Measurements from ENCODE around the gene NOTCH2.

NOTCH2 gene

DNA sequence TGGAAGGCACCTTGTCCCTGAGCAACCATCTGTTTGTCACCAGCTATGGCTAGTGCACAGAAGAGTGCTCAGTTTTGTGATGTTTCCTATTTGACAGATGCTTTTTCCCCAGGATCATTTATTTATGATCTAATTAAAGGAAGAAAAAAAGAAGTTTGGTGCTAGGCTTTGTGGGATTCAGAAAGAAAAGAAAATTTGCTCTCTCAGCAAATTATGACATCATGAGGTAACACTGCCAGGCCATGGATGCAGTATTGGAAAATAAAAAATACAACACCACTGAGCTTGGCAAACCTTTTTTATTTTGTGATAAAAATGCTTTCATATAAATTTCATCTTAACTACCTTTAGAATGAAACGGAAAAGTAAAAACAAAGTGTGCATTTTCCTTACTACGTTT lies 157.7 kb downstream of the NOTCH2 start:
- no peak for DNase-seq (ENCODE audit: low read depth in 1 of 2, low spot score in 1 of 2)

DNA sequence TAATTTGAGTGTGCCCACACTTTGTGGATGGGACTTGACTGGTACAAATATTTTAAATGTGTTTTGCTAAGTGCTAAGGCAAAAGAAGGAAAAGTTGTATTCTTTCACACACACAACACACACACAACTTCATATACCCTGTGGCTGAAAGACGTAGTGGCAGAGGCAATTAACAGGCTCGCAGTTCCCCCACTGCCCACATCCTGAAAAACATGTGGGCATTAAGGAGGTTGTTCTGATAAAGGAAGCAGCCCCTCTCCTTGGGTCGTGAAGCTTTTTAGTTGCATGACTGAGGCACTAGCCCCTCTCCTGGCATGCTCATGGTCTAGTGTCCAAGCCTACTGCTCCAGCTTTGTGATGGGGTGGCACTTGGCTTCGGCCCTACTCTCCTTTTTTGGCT lies 158.8 kb downstream of the NOTCH2 start:
- DNase-seq (ENCODE audit: low read depth in 1 of 2, low spot score in 1 of 2): no peak

DNA sequence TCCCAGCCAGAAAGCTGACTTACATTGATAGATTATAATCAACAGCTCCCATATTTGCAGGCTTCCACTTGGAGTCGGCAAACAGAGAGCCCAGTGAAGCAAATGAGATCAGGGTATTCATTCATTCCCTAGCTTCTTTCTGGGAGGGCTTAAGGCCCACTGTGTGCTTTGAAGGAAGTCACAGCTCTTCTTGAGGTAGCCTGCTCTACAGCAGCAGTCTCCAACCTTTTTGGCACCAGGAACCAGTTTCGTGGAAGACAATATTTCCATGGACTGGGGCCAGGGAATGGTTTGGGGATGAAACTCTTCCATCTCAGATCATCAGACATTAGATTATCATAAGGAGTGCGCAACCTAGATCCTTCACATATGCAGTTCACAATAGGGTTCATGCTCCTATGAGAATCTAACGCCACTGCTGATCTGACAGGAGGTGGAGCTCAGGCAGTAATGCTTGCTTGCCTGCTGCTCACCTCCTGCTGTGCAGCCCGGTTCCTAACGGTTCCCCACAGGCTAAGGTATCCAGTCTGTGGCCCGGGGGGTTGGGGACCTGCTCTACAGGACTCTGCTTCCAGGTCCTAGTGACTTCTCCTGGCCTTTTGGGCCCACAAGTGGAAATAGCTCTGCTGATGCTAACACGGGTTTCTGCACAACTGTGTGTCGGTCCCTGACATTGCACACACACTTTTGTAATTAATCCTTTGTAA lies 159.4 kb downstream of the NOTCH2 start:
- no peak for DNase-seq (ENCODE audit: low read depth in 1 of 2, low spot score in 1 of 2)

DNA sequence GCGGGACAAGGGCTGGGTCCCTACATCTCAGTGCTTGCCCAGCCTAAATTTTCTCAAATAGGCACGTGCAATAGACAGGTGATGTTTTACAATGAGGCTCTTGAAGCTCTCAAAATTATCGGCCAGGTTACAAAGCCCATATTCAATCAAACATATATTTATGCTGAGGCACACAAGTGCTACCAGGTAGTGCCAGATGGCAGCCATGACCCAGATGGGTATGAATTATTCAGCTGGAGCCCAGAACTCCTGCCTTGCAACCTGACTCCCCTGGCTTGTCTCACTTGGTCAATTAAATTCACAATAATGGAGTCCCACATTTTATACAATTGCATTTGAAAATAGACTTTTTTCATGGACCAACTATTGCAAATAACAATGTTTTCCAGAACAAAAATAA lies 160.8 kb downstream of the NOTCH2 start:
- no peak for DNase-seq (ENCODE audit: low read depth in 1 of 2, low spot score in 1 of 2)

DNA sequence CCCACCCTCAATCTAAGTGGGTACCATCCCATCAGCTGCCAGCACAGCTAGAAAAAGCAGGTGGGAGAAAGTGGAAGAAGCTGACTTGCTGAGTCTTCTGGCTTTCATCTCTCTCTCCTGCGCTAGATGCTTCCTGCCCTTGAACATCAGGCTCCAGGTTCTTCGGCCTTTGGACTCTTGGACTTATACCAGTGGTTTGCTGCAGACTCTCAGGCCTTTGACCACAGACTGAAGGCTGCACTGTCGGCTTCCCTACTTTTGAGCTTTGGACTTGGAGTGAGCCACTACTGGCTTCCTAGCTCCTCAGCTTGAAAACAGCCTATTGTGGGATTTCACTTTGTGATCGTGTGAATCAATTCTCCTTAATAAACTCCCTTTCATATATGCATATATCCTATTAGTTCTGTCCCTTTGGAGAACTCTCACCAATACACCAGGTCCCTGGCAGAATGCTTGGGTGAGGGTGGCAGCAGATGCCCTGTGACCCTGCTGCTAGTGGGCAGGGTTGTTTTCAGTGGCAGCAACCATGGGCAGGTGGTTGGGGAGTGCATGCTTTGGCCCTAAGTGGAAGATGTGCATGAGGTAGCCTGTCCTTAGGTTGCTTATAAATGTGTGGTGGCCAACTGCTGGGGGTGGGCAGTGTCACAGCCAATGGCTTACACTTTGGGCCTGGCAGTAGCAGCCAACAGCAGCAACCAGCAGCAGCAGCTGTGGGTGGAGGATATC lies 162.4 kb downstream of the NOTCH2 start:
- no peak for DNase-seq (ENCODE audit: low read depth in 1 of 2, low spot score in 1 of 2)

DNA sequence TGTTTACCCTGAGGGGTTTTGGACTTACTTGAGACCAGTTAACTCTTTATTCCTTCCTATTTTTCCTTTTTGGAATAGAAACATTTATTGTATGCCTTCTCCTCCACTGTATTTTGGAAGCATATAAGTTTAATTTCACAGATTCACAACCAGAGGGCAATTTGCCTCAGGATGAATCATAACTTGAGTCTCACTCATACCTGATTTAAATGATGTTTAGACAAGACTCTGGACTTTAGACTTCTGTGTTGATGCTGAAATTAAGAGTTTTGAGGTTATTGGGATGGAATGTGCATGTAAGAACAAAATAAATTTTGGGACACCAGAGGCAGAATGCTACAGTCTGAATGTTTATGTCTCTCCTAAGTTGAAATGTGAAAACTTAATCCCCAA lies 166.0 kb downstream of the NOTCH2 start:
- DNase-seq (ENCODE audit: low read depth in 1 of 2, low spot score in 1 of 2): no peak

DNA sequence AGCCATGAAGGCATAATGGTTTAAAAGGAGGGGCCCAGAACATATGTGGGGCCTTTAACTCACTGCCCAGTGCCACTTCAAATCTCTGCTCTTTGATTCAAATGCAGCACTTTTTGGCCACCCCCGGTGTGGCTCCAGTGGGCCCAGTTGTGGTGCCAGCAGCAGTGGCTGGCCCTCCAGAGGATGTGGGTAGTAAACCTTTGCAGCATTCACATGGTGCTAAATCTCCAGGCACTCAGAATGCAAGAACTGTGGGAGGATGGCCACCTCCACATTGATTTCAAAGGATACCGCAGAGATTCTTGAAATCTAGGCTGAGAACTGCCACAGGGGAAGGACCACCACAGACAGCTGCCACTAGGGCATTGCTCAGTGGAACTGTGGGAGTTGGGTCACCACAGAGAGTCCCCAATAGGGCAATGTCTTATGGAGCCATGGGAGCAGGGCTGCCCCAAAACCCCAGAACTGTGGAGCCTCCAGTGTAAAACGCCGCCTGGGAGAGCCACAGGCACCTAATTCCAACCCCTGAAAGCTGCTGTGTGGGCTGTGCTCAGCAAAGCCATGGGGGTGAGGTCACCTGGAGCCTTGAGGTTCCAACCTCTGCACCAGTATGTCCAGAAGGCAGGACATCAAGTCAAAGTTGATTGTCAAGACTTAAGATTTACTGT lies 166.6 kb downstream of the NOTCH2 start:
- no peak for DNase-seq (ENCODE audit: low read depth in 1 of 2, low spot score in 1 of 2)

DNA sequence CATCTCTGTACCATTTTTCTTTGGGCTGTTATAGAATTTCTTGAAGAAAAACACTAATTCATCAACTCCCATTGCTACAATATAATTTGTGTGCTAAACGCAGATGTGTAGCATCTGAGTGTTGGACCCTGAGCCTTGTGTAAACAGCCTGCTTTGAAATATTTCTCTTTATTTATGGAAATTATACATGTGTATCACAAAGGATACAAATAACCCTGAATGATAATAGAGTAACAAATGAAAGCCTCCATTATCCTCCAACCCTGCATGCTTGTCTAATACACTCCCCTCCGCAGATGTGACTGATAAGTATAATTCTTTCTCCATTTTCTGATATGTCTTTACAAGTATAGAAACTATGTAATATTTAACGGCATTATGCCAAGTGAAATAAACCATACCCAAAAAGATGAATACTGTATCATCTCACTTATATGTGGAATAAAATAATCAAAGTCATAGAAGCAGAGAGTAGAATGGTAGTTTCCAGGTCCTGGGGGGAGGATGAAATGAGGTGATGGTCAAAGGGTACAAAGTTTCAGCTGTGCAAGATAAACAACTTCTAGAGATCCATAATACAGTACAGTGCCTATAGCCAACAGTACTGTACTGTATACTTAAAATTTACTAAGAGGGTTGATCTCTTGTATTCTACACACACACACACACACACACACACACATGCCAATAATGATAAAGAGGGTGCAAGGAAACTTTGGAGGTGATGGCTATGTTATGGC lies 170.3 kb downstream of the NOTCH2 start:
- no peak for DNase-seq (ENCODE audit: low read depth in 1 of 2, low spot score in 1 of 2)

DNA sequence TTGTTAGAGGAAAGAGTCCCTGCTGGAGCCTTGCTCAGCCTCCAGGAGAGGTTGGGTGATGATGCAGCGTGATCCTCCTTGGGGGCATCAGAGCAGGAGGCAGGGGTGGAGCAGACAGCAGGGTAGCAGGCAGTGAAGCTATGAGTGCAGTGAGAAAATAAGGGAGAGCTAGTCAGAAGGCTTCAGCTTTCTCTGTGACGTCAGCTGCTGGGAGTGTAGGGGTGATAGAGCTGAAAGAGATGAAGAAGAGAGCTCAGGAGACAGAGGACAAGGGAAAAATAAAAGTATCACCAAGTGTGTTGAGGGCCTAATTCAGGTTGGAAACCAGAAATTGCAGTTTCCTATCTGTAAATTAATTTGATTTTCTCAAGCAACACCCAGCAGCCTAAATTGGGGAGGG lies 170.9 kb downstream of the NOTCH2 start:
- DNase-seq (ENCODE audit: low read depth in 1 of 2, low spot score in 1 of 2): no peak

DNA sequence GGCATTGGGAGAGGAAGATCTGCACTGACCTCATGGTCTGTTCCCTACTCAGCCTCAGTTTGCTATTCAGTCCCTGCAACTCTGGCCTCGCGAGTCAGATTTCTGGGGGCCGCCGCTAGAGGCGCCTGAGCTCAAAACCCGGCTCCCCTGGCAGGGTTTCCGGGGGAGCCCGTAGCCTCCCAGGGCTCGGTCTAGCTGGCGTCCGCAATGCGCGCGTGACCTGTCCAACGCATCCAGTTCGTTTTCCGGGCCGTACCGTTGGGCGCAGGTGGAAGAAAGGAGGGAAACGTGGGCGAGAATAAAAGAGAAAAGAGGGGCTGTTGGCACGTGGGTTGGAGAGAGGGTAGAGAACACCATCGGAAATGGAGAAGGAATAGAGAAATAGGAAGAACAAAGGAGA lies 173.2 kb downstream of the NOTCH2 start, which contains the start of gene ADAM30:
Gene ADAM30 (minus strand): TSS at position 213 of the 400 bp plus-strand sequence. CDS start 179 bp downstream, at position 34.
- DNase-seq (ENCODE audit: low read depth in 1 of 2, low spot score in 1 of 2): no peak

DNA sequence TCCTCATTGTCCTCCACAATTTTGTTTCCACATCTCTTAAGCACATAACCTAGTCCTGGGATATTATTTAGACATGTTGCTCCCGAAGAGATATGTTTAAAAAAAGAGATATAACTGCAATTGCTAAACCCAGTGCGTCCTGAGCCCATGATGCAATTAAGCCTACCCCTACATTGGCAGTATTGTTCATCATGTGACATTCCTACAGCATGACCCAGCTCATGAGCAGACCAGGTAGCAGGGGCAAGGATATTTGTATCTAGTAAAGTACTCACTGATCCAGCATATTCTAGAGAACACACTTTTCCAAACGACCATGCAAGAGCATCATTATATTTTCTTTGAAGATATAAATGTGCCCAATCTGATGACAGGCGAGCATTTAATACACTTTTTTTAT lies 174.4 kb downstream of the NOTCH2 start:
- DNase-seq (ENCODE audit: low read depth in 1 of 2, low spot score in 1 of 2): no peak

DNA sequence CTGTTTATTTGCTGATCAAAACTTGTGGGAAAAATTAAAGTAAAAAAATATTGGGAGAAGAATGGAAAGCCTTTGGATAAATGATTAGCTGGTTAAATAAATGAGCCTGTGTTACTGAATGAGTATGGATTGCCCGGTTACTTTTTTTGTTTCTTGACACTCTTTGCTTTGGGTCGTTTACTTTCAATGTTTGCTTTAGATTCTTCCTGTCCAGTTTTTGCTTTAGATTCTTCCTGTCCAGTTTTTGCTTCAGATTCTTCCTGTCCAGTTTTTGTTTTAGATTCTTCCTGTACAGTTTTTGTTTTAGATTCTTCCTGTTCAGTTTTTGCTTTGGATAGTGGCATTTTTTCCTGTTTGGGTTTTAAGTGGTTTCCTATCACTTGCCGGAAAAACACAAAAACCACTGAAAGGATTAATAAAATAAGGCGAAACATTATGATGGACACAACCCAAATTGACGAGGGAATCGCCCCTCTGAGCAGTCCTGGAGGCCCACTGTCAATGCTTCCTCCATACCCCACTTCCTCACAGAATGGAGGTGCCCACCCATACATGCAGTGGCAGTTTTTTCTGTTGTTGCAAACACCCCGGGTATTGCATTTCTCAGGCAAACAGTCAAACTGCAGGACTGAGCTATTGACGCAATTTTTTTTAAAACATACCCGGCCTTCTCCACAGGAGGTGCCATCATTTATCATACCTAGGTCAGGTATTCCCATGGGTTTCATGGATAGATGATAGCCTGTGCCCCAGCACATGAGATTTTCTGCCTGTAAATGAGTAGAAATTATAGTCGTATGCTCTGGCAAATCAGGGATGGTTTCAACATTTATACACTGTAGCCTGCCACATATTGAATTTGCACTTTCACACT lies 175.4 kb downstream of the NOTCH2 start:
- DNase-seq (ENCODE audit: low read depth in 1 of 2, low spot score in 1 of 2): no peak

DNA sequence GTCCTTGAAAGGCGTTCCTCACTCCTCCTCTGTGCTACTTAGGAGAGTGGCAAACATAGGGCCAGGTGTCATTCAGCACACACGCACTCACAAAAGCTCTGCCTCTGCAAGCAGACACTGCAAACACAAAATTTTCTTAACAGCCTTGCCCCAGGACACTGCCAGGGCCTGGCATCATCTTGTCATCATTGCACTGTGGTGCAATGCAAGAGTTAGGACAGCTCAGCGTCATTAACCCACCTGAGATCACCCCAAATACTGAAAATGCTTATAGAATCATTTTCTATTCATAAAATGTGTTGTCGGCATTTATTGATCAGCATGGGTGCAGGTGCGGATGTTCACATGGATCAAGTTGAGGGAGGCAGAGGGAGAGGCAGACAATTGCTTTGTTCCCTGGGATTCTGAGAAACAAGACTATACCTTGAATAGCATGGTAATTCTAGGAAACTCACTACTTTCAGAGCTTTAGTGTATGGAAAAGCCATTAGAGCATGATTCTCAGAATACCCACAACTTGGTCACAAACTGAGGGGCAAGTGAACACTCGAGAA lies 176.1 kb downstream of the NOTCH2 start:
- DNase-seq (ENCODE audit: low read depth in 1 of 2, low spot score in 1 of 2): no peak

DNA sequence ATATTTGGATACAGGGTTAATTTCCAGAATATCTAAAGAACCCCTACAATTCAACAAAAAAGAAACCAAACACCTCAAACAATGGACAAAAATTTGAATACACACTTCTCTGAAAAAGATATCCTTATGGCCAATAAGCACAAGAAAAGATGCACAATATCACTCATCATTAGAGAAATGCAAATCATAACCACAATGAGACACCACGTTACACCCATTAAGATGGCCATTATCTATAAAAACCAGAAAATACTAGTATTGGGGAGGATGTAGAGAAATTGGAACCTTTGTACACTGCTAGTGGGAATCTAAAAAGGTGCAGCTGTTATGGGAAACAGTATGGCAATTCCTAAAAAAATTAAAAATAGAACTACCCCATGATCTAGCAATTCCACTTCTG lies 178.1 kb downstream of the NOTCH2 start:
- no peak for DNase-seq (ENCODE audit: low read depth in 1 of 2, low spot score in 1 of 2)

DNA sequence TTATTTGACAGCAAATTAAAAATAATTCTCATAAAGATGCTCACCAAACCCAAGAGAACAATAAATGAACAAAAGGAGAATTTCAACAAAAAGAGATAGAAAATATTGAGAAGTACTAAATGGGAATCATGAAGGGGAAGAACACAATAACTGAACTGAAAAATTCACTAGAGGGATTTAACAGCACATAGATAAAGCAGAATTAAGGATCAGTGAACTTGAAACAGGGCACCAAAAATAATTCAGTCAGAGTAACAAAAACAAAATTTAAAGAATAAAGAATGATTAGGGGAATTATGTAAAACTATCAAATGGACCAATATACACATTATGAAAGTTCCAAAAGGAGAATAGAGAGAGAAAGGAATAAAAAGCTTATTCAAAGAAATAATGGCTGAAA lies 181.0 kb downstream of the NOTCH2 start:
- no peak for DNase-seq (ENCODE audit: low read depth in 1 of 2, low spot score in 1 of 2)

DNA sequence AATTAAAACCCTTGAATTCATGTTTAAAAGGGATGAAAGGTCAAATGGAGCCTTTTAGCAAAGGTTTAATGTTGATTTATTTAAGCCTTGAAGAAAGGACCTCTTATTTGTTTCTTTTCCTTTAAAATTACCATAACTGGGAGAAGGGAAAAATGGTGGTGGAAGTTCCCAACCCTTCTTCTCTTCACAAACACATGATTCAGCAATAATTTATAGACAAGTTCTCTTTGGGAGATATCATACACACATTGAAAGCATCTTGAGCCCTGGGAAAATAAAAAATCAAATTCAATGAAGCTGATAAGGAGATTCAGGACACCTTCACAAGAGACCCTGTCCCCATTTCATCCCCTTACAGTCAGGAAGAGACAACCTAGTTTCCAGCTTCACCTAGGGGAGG lies 182.0 kb downstream of the NOTCH2 start:
- DNase-seq (ENCODE audit: low read depth in 1 of 2, low spot score in 1 of 2): no peak

DNA sequence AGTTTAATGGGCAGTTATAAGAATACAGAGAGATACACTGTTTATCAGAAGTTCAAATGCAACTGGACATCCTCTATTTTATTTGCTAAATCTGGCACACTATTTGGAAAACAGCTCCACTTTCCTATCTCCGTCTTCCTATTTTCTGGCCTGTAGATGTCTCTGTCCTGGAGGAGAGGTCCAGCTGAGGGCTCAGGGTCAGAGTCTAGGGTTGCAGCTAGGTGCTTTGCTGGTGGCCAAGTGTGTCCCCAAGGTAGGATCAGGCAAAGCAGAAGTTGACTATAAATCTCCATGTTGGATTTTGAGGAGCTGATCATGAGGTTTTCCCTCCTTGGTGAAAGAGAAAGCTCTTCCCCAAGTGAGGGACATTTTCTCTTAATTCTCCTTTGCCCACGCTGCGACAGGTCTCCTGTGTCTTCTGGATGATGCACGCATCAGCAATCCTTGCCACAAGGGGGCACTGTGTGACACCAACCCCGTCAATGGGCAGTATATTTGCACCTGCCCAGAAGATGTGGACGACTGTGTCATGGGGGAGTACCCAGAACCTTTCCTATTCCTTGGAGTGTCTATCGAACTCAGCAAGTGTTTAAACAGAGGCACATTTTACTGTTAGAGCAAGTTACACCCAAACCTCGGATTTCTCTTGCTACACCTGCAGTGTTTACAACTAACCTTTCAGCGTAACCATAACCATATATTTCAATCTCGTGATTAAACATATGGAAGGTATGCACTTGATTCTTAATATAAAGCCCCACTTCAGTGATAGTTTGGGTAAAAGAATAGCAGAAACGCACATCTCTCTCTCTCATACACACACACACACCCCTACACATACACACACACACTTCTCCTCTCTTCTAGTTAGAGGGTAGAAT lies 183.3 kb downstream of the NOTCH2 start:
- peak in 1 of 2 donors; percentile 19 for DNase-seq (ENCODE audit: low read depth in 1 of 2, low spot score in 1 of 2)

DNA sequence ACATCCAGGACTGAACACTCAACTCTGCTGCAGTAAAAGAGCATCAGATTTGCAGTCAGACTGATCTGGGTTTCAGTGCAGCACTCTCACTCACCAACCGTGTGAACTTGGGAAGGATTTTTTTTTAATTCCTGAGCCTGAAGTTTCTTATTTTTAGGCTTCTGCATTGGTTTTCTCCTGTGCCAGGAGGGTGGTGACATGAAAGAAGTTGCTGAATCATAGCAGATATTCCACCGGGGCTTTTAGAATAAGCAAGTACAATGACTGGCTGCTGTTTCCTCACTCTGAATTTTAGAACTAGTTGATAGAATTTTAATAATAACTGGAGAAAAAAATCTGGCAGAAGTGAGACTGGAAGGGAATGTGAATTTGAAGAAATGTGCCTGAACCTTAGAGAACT lies 184.8 kb downstream of the NOTCH2 start:
- DNase-seq (ENCODE audit: low read depth in 1 of 2, low spot score in 1 of 2): no peak

DNA sequence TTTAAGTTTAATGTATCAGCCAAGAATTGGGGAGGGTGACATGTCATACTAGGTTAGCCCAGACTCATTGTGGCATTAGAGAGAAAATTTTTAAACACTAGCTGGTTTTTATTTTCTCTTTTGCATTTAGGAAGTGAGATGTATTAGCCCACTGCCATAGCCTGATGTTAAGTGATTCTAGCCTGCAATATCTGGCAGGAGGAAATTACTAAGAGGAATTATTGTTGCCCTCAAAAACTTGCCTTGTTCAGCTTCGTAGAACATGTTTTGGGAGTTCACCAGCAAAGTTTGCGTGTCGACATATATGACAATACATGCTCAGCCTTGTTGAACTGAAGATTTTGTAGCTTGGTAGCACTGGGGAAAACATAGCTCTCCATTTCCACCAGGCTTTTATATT lies 185.6 kb downstream of the NOTCH2 start:
- no peak for DNase-seq (ENCODE audit: low read depth in 1 of 2, low spot score in 1 of 2)

All from activated T-helper 1 cell treated with anti-CD3 and anti-CD28 coated beads, Interleukin-2, amount 50 U/mL, for 16 hours (primary cell).